WTC11 (cell line): ENCODE results near the gene PCK2.

ENCODE experiments used
- ARID4B ChIP-seq: sonication (generic); formaldehyde crosslinking; IDR thresholded peaks from 2 replicates; pipeline ENCODE4 v1.8.0; 2023; ENCODE audit warnings: missing genetic modification reagents, mild to moderate bottlenecking, borderline replicate concordance
- CREB1 ChIP-seq: sonication (generic); formaldehyde crosslinking; IDR thresholded peaks from 2 replicates; pipeline ENCODE4 v1.8.0; 2023; ENCODE audit warnings: mild to moderate bottlenecking, missing genetic modification reagents
- E2F4 ChIP-seq: sonication (generic); formaldehyde crosslinking; IDR thresholded peaks from 2 replicates; pipeline ENCODE4 v1.8.1; 2022; ENCODE audit warnings: low read depth, mild to moderate bottlenecking, moderate library complexity, missing genetic modification reagents, borderline replicate concordance
- GRHL2 ChIP-seq: fragments of 250-450 bp; sonication (Bioruptor Pico); IDR thresholded peaks from 2 replicates; pipeline ENCODE4 v1.8.0; 2022; ENCODE audit warnings: mild to moderate bottlenecking, moderate library complexity; ENCODE audit not compliant: insufficient replicate concordance, severe bottlenecking
- MXD4 ChIP-seq: fragments of 250-450 bp; sonication (Bioruptor Pico); IDR thresholded peaks from 2 replicates; pipeline ENCODE4 v1.8.0; 2021; ENCODE audit warnings: mild to moderate bottlenecking, moderate library complexity, borderline replicate concordance
- TCF7 ChIP-seq: sonication (generic); formaldehyde crosslinking; IDR thresholded peaks from 2 replicates; pipeline ENCODE4 v1.8.0; 2022; ENCODE audit warnings: mild to moderate bottlenecking, low read depth, missing genetic modification reagents, moderate library complexity
- TP53 ChIP-seq: sonication (generic); formaldehyde crosslinking; IDR thresholded peaks from 2 replicates; pipeline ENCODE4 v1.8.1; 2023; ENCODE audit warnings: mild to moderate bottlenecking, missing genetic modification reagents

GRCh38 chr14:24123424-24124417, 29.6 kb downstream of the PCK2 start:
- TF ChIP-seq TP53 (CRISPR knock-in tag) (no peak), CREB1 (CRISPR knock-in tag) (no peak), TCF7 (CRISPR knock-in tag) (no peak), GRHL2 (CRISPR knock-in tag) (no peak), ARID4B (CRISPR knock-in tag) (no peak), E2F4 (CRISPR knock-in tag) (no peak), MXD4 (CRISPR knock-in tag) (no peak)
